ENCODE measurements around the gene PDHX. TPM values are rescaled to one million over a fixed set of nuclear protein-coding genes. Genes with fewer than 3 reads are reported as not detected.

The PDHX gene
- total and polyA plus RNA-seq, 10 of the 15 experiments (the other 5 are each of a cell fraction or from before 2014, with no cell fraction given) = 14.5 to 41.9 (median 28.0) TPM

- no peaks in the 10 kb centered on the region for H3K79me2 ChIP-seq (ENCODE audit: control insufficient read depth, insufficient read depth, low read length)
- ChIA-PET CTCF (no interaction called here), RAD21 (ENCODE audit: unreplicated experiment) (no interaction called here), POLR2A (no interaction called here), SMC1A (ENCODE audit: uncharacterized antibody, unreplicated experiment) (no interaction called here)
- DNase-seq (ENCODE audit: low read depth, low spot score) = no peak
- no peak for ATAC-seq
- 99% methylated on average over 4 of the region's 4 CpGs for WGBS (ENCODE audit: insufficient coverage, insufficient replicate concordance, low lambda C conversion rate, missing lambda C conversion rate)
- H3K4me3 ChIP-seq = no peak overlapping the region
- H3K36me3 ChIP-seq (ENCODE audit: control insufficient read depth in 2 of 2, insufficient read depth in 2 of 2, low read length in 1 of 2) = peaks cover 0 to 11% of the 10 kb centered on the region in 2 experiments; a peak in 2 of 4 replicates
- intact Hi-C loops (cut with micrococcal nuclease; ENCODE audit: unreplicated experiment) = no loop called here
- no peak for FAIRE-seq
- H3K9ac ChIP-seq (ENCODE audit: control insufficient read depth, insufficient read depth, low read length) = no peak overlapping the region
- H3K4me1 ChIP-seq (ENCODE audit: control insufficient read depth, insufficient read depth, low read length) = no peaks in the 10 kb centered on the region
- BruUV-seq (replicated peaks) = no TSS peak
- H4K20me1 ChIP-seq (ENCODE audit: control insufficient read depth, insufficient read depth) = no peaks in the 10 kb centered on the region
- in situ Hi-C loops (cut with MboI) = no loop called here
- no peaks in the 10 kb centered on the region for H3K27me3 ChIP-seq (replicated peaks in 1 of 2; ENCODE audit: control insufficient read depth in 2 of 2, insufficient read depth in 2 of 2, low read length in 1 of 2)
- H3K27ac ChIP-seq (ENCODE audit: control insufficient read depth, insufficient read depth) = no peak overlapping the region
- TF ChIP-seq MTA2 (IDR thresholded peaks at IDR 0.05; ENCODE audit: low read depth) (no peak), ZBTB33 (IDR thresholded peaks at IDR 0.05) (no peak), CHD4 (IDR thresholded peaks at IDR 0.05) (no peak), SUPT20H (IDR thresholded peaks at IDR 0.05; ENCODE audit: borderline replicate concordance, control insufficient read depth, low read depth, low read length) (no peak), NFYB (IDR thresholded peaks at IDR 0.05; ENCODE audit: insufficient read depth, low read depth, low read length) (no peak), KAT2A (conservative IDR thresholded peaks at IDR 0.05; ENCODE audit: control insufficient read depth, low read depth, low read length) (no peak), IKZF1 (conservative IDR thresholded peaks at IDR 0.05) (no peak), ZSCAN29 (IDR thresholded peaks at IDR 0.05) (no peak), KDM1A (IDR thresholded peaks at IDR 0.05; ENCODE audit: borderline replicate concordance) (no peak), IRF3 (IDR thresholded peaks at IDR 0.05) (no peak)
- H3K4me2 ChIP-seq (ENCODE audit: control insufficient read depth, insufficient read depth) = no peak overlapping the region
- H2AFZ ChIP-seq (ENCODE audit: control insufficient read depth, low read depth, low read length) = no peak overlapping the region
- no peaks in the 10 kb centered on the region; the same call in 2 of the 3 replicates for H3K9me3 ChIP-seq (replicated peaks; ENCODE audit: control insufficient read depth, insufficient read depth, low read length)
Measured at GRCh38 chr11:34968862-34969261, 52.4 kb downstream of the PDHX start.

All from GM12878 (cell line).